Natural killer cell (primary cell): ENCODE measurements around the gene ZXDC. TPM values are rescaled to one million over a fixed set of nuclear protein-coding genes. Genes with fewer than 3 reads are reported as not detected.

Experiments
- ATAC-seq, 3 donors: fragments of 150-1000 bp in 2 of 3; fragments of 200-7000 bp in 1 of 3; cut with Tn5 transposase; 1 replicate in 1 of 3; 2 replicates in 2 of 3; pipeline ENCODE4 v1.10.0; 2021; ENCODE audit warnings: mild to moderate bottlenecking in 2 of 3, moderate library complexity in 2 of 3
- DNase-seq, 2 donors: peaks; one replicate each; pipeline versions ENCODE4 v3.0.0 to v3.0.0-alpha.2; 2013 to 2021; ENCODE audit warnings: mixed read lengths in 1 of 2
- H3K27ac ChIP-seq: one replicate; pipeline ENCODE4 v1.5.1; 2013; ENCODE audit warnings: mild to moderate bottlenecking, low read length
- H3K27me3 ChIP-seq: one replicate; pipeline ENCODE4 v1.6.1; 2013; ENCODE audit warnings: low read length; ENCODE audit not compliant: control insufficient read depth, insufficient read depth
- H3K36me3 ChIP-seq: one replicate; pipeline ENCODE4 v1.6.1; 2013; ENCODE audit warnings: low read length; ENCODE audit not compliant: control insufficient read depth, insufficient read depth
- H3K4me1 ChIP-seq: one replicate; pipeline ENCODE4 v1.6.1; 2013; ENCODE audit warnings: low read length; ENCODE audit not compliant: control insufficient read depth, insufficient read depth
- H3K4me3 ChIP-seq: one replicate; pipeline ENCODE4 v1.5.1; 2013; ENCODE audit warnings: low read length
- H3K9me3 ChIP-seq: one replicate; pipeline ENCODE4 v1.6.1; 2013; ENCODE audit warnings: low read length; ENCODE audit not compliant: control insufficient read depth, insufficient read depth
- H3K27ac Mint-ChIP-seq, 2 donors: one replicate each; pipeline ENCODE4 v1.8.0; 2022; ENCODE audit warnings: mild to moderate bottlenecking in 2 of 2, mixed read lengths in 2 of 2, moderate library complexity in 1 of 2
- H3K27me3 Mint-ChIP-seq, 2 donors: one replicate each; pipeline ENCODE4 v1.8.0; 2022; ENCODE audit warnings: low read depth in 2 of 2, mixed read lengths in 2 of 2
- H3K36me3 Mint-ChIP-seq: one replicate; pipeline ENCODE4 v1.8.0; 2022; ENCODE audit warnings: mixed read lengths
- H3K4me1 Mint-ChIP-seq, 2 donors: one replicate each; pipeline ENCODE4 v1.8.0; 2022; ENCODE audit warnings: mixed read lengths in 2 of 2
- H3K4me3 Mint-ChIP-seq: one replicate; pipeline ENCODE4 v1.8.0; 2022; ENCODE audit warnings: mild to moderate bottlenecking, moderate library complexity, mixed read lengths
- H3K9me3 Mint-ChIP-seq, 2 donors: one replicate each; pipeline ENCODE4 v1.8.0; 2022; ENCODE audit warnings: mixed read lengths in 2 of 2
- CTCF ChIP-seq: fragments of 200-600 bp; IDR thresholded peaks from one replicate; pipeline ENCODE4 v1.8.0; 2022; ENCODE audit warnings: antibody characterized with exemption
- WGBS: methylation state at CpG from one replicate; pipeline ENCODE4 v1.1.7; 2013; ENCODE audit warnings: missing lambda C conversion rate; ENCODE audit not compliant: insufficient coverage; 5-methylcytosine and 5-hydroxymethylcytosine counted together
- intact Hi-C: fragments of 100-400 bp; cut with micrococcal nuclease; formaldehyde crosslinking; loops from one replicate; pipeline ENCODE4 v1.14.2; 2022
- total RNA-seq, 4 donors: library from RNA; stranded (reverse); fragments of 120-200 nt in 1 of 4; gene quantifications; one replicate each; pipeline versions ENCODE4 v1.2.3 to v1.2.4, GENCODE V29; 2013 to 2022

The ZXDC gene
- total RNA-seq, 3 donors from 2014 or later (not counting 1 experiment from before 2014, with no cell fraction given): 56.1 to 70.2 (median 68.4) TPM

DNA sequence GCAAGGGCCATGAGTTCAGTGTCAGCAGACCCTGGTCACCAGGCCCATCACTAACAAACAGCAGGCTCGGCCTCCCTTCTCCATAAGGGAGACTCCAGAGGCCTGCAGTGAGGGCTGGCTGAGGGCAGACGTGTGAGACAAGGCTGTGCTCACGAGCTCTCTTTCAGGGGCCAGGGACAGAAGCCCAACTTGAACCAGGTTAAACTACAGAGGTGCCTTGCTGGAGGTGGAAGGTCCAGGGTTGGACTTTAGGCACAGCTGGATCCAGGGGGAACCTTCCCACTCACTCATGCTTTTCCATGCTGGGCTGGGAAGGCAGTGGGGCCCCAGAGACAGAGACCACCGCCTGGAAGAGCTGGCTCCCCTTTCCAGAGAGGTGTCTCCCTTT lies 62.0 kb downstream of the ZXDC start:
- Histone ChIP-seq H3K27ac (no peak overlapping the region), H3K27me3 (peaks cover 2% of the 10 kb centered on the region), H3K9me3 (no peaks in the 10 kb centered on the region), H3K4me3 (no peak overlapping the region), H3K36me3 (no peaks in the 10 kb centered on the region), H3K4me1 (no peaks in the 10 kb centered on the region)
- Mint-ChIP-seq H3K4me3 (no peak overlapping the region), H3K36me3 (no peaks in the 10 kb centered on the region), H3K9me3 (no peaks in the 10 kb centered on the region), H3K27ac (no peak overlapping the region), H3K4me1 (no peaks in the 10 kb centered on the region), H3K27me3 (peaks cover 19 to 33% of the 10 kb centered on the region in 2 donors)
- TF ChIP-seq CTCF: no peak
- ATAC-seq (no peak), DNase-seq (no peak)
- intact Hi-C loops: no loop called here
- 79% methylated on average over 4 of the region's 4 CpGs for WGBS

- no peaks in the 10 kb centered on the region for H3K36me3 Mint-ChIP-seq
- TF ChIP-seq CTCF: no peak
- no peak overlapping the region for H3K4me3 ChIP-seq
- H3K4me3 Mint-ChIP-seq: no peak overlapping the region
- intact Hi-C loops: no loop called here
- H3K27ac Mint-ChIP-seq: no peak overlapping the region
- peaks cover 19 to 33% of the 10 kb centered on the region in 2 donors for H3K27me3 Mint-ChIP-seq
- no peak for DNase-seq
- H3K27me3 ChIP-seq: peaks cover 2% of the 10 kb centered on the region
- WGBS: 84% methylated on average over 6 of the region's 6 CpGs
- no peak overlapping the region for H3K27ac ChIP-seq
- H3K9me3 ChIP-seq: no peaks in the 10 kb centered on the region
- ATAC-seq: no peak
- H3K4me1 ChIP-seq: no peaks in the 10 kb centered on the region
- no peaks in the 10 kb centered on the region for H3K4me1 Mint-ChIP-seq
- H3K9me3 Mint-ChIP-seq: no peaks in the 10 kb centered on the region
- H3K36me3 ChIP-seq: no peaks in the 10 kb centered on the region
These were observed 62.6 kb downstream of the ZXDC start for GRCh38 chr3:126412841-126413692.

GRCh38 chr3:126408099-126408498 lies 67.6 kb downstream of the ZXDC start:
- H3K36me3 ChIP-seq: no peaks in the 10 kb centered on the region
- intact Hi-C loops: no loop called here
- no peak overlapping the region for H3K27ac Mint-ChIP-seq
- no peaks in the 10 kb centered on the region for H3K4me1 ChIP-seq
- WGBS: 80% methylated on average over 5 of the region's 5 CpGs
- H3K4me1 Mint-ChIP-seq: no peaks in the 10 kb centered on the region
- peaks cover 2% of the 10 kb centered on the region for H3K27me3 ChIP-seq
- H3K9me3 ChIP-seq: no peaks in the 10 kb centered on the region
- DNase-seq: no peak
- no peak for ATAC-seq
- H3K4me3 ChIP-seq: no peak overlapping the region
- H3K27me3 Mint-ChIP-seq: peaks cover 19 to 33% of the 10 kb centered on the region in 2 donors
- H3K27ac ChIP-seq: no peak overlapping the region
- no peak for TF ChIP-seq CTCF
- H3K4me3 Mint-ChIP-seq: no peak overlapping the region
- H3K9me3 Mint-ChIP-seq: no peaks in the 10 kb centered on the region
- no peaks in the 10 kb centered on the region for H3K36me3 Mint-ChIP-seq
